GM19438 (cell line): ENCODE measurements around the gene MEI4.
"Not testable (repeated sequence)": the region's sequence is repeated elsewhere in the genome, so short reads cannot be mapped to it uniquely, and the experiment has no call there.

Experiments used
- ATAC-seq: cut with Tn5 transposase; IDR thresholded peaks from one replicate; pipeline ENCODE4 v1.9.1; 2021; ENCODE audit warnings: low read depth; ENCODE audit not compliant: unreplicated experiment

Gene MEI4

GRCh38 chr6:77652739-77653138, at the start of gene MEI4:
Gene MEI4 (plus strand): TSS chr6:77653039. CDS start chr6:77690672, 37,633 bp downstream.
- no peak for ATAC-seq

- ATAC-seq: no peak
These were observed 48.4 kb upstream of the MEI4 start for GRCh38 chr6:77604476-77604875.

- no peak for ATAC-seq
These were observed 45.8 kb upstream of the MEI4 start for GRCh38 chr6:77607004-77607403.

GRCh38 chr6:77609106-77609505, 43.7 kb upstream of the MEI4 start:
- ATAC-seq: no peak

- ATAC-seq: no peak
These were observed 33.7 kb upstream of the MEI4 start for GRCh38 chr6:77619114-77619513.

- no peak for ATAC-seq
These were observed 32.5 kb upstream of the MEI4 start for GRCh38 chr6:77620278-77620882.

GRCh38 chr6:77624515-77624914, 28.3 kb upstream of the MEI4 start:
- ATAC-seq: no peak

GRCh38 chr6:77626426-77626825, 26.4 kb upstream of the MEI4 start:
- ATAC-seq: no peak

GRCh38 chr6:77630014-77630413, 22.8 kb upstream of the MEI4 start:
- no peak for ATAC-seq

- ATAC-seq: no peak
These were observed 19.4 kb upstream of the MEI4 start for GRCh38 chr6:77633471-77633870.

- no peak for ATAC-seq
These were observed 18.7 kb upstream of the MEI4 start for GRCh38 chr6:77633993-77634715.

- no peak for ATAC-seq
These were observed 14.6 kb upstream of the MEI4 start for GRCh38 chr6:77638129-77638830.

GRCh38 chr6:77644102-77644705, 8.6 kb upstream of the MEI4 start:
- ATAC-seq: no peak

- peak; percentile 83 for ATAC-seq
These were observed 2.7 kb upstream of the MEI4 start for GRCh38 chr6:77650098-77650663.

GRCh38 chr6:77653816-77654215, 977 bp downstream of the MEI4 start:
- no peak for ATAC-seq

GRCh38 chr6:77655035-77655434, 2.2 kb downstream of the MEI4 start:
- not testable (repeated sequence) for ATAC-seq

GRCh38 chr6:77656999-77657764, 4.3 kb downstream of the MEI4 start:
- ATAC-seq: no peak

- no peak for ATAC-seq
These were observed 13.5 kb downstream of the MEI4 start for GRCh38 chr6:77666340-77666739.

- no peak for ATAC-seq
These were observed 14.0 kb downstream of the MEI4 start for GRCh38 chr6:77666846-77667245.

- no peak for ATAC-seq
These were observed 17.1 kb downstream of the MEI4 start for GRCh38 chr6:77669913-77670312.
